Measurements from ENCODE around the gene ERGIC1. TPM values are rescaled to one million over a fixed set of nuclear protein-coding genes. Genes with fewer than 3 reads are reported as not detected.

Gene ERGIC1
- total RNA-seq, 1 donor: 109 TPM

DNA sequence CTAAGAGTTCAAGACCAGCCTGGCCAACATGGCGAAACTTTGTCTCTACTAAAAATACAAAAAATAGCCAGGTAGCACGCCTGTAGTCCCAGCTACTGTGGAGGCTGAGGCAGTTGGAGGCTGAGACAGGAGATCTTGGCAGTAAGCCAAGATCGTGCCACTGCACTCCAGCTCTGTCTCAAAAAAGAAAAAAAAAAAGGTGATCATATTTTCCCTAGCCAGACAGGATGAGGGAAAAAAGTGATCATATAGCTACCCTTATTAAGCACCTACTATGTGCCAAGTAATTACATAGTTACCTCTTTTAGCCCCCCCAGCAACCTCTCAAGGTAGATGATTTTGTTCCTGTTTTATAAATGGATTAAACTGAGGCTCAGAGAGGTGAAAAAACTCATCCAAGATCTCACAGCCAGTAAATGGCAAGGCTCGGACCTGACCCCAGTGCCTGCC is 107.0 kb downstream of the ERGIC1 start:
- Histone ChIP-seq H3K4me3 (ENCODE audit: insufficient read depth, low read length) (no peak overlapping the region), H3K27me3 (ENCODE audit: insufficient read depth, low read length) (no peaks in the 10 kb centered on the region), H3K4me1 (ENCODE audit: insufficient read depth, low read length) (peaks cover 26% of the 10 kb centered on the region), H3K27ac (ENCODE audit: low read depth, low read length) (peak overlapping the region; percentile 51), H3K9me3 (ENCODE audit: low read depth, low read length) (no peaks in the 10 kb centered on the region), H3K79me2 (ENCODE audit: insufficient read depth, low read length) (no peaks in the 10 kb centered on the region), H3K4me2 (ENCODE audit: insufficient read depth, low read length) (no peak overlapping the region), H2AFZ (ENCODE audit: low read length) (no peak overlapping the region), H4K20me1 (ENCODE audit: insufficient read depth, low read length) (no peaks in the 10 kb centered on the region), H3K36me3 (ENCODE audit: insufficient read depth, low read length) (peaks cover 55% of the 10 kb centered on the region)
- TF ChIP-seq, protein P1, sequence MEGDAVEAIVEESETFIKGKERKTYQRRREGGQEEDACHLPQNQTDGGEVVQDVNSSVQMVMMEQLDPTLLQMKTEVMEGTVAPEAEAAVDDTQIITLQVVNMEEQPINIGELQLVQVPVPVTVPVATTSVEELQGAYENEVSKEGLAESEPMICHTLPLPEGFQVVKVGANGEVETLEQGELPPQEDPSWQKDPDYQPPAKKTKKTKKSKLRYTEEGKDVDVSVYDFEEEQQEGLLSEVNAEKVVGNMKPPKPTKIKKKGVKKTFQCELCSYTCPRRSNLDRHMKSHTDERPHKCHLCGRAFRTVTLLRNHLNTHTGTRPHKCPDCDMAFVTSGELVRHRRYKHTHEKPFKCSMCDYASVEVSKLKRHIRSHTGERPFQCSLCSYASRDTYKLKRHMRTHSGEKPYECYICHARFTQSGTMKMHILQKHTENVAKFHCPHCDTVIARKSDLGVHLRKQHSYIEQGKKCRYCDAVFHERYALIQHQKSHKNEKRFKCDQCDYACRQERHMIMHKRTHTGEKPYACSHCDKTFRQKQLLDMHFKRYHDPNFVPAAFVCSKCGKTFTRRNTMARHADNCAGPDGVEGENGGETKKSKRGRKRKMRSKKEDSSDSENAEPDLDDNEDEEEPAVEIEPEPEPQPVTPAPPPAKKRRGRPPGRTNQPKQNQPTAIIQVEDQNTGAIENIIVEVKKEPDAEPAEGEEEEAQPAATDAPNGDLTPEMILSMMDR (IDR thresholded peaks at IDR 0.05; ENCODE audit: extremely low read depth, low read depth, low read length): no peak
- no peak for DNase-seq (ENCODE audit: insufficient read length, low spot score, missing footprints)

DNA sequence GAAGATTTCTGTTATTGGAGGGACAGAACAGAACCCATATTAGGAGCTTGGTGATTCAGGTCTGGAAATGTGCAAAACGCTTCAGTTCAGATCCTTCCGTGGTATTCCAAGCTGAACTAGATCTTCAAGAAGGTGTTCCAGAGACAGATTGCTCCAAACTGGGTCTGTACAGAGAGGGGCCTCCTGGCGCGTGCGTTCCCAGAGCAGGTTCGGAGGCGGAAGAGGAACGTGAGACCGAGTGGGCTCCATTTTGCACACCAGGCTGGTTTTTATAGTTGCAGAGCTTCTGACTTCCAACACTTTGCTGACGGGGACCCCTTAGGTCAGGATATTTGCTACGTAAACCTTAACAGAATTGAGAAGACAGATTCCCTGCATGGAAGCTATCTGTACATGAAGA is 108.5 kb downstream of the ERGIC1 start:
- Histone ChIP-seq H4K20me1 (ENCODE audit: insufficient read depth, low read length) (no peaks in the 10 kb centered on the region), H3K4me3 (ENCODE audit: insufficient read depth, low read length) (no peak overlapping the region), H3K36me3 (ENCODE audit: insufficient read depth, low read length) (peaks cover 46% of the 10 kb centered on the region), H3K27me3 (ENCODE audit: insufficient read depth, low read length) (no peaks in the 10 kb centered on the region), H2AFZ (ENCODE audit: low read length) (no peak overlapping the region), H3K79me2 (ENCODE audit: insufficient read depth, low read length) (no peaks in the 10 kb centered on the region), H3K4me2 (ENCODE audit: insufficient read depth, low read length) (no peak overlapping the region), H3K27ac (ENCODE audit: low read depth, low read length) (peak overlapping the region; percentile 91), H3K4me1 (ENCODE audit: insufficient read depth, low read length) (peaks cover 26% of the 10 kb centered on the region), H3K9me3 (ENCODE audit: low read depth, low read length) (no peaks in the 10 kb centered on the region)
- peak; percentile 57 for DNase-seq (ENCODE audit: insufficient read length, low spot score, missing footprints)
- TF ChIP-seq, protein P1 (IDR thresholded peaks at IDR 0.05; ENCODE audit: extremely low read depth, low read depth, low read length): no peak

DNA sequence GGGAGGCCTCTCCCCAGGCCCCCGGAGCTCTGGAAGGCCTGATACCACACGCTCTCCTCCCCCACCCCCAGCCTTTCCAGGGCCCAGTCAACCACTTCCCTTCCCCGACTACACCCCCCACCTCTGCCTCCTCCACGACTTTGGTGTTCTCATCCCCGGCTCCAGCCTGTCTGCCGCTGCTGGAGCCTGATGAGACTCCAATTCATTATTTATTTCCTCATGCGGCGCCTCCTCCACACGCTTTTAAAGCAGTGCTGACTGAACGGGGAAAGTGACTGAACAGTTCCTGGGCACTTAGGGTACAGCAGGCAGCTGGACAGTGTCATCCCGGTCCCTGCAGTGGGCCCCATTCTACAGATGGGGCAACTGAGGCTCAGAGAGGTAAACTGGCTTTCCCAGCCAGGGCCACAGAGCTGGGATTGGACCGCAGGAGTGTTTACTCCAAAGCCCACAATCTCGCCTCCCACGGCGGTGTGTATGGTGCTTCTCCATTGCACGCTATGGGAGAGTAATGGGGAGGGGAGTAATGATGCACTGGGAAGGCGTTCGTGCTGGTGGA is 109.3 kb downstream of the ERGIC1 start:
- no peak overlapping the region for H2AFZ ChIP-seq (ENCODE audit: low read length)
- TF ChIP-seq, protein P1 (IDR thresholded peaks at IDR 0.05; ENCODE audit: extremely low read depth, low read depth, low read length): no peak
- H3K27me3 ChIP-seq (ENCODE audit: insufficient read depth, low read length): no peaks in the 10 kb centered on the region
- no peaks in the 10 kb centered on the region for H4K20me1 ChIP-seq (ENCODE audit: insufficient read depth, low read length)
- H3K4me1 ChIP-seq (ENCODE audit: insufficient read depth, low read length): peaks cover 26% of the 10 kb centered on the region
- peak; percentile 94 for DNase-seq (ENCODE audit: insufficient read length, low spot score, missing footprints)
- H3K4me3 ChIP-seq (ENCODE audit: insufficient read depth, low read length): no peak overlapping the region
- no peaks in the 10 kb centered on the region for H3K79me2 ChIP-seq (ENCODE audit: insufficient read depth, low read length)
- H3K9me3 ChIP-seq (ENCODE audit: low read depth, low read length): no peaks in the 10 kb centered on the region
- no peak overlapping the region for H3K4me2 ChIP-seq (ENCODE audit: insufficient read depth, low read length)
- H3K36me3 ChIP-seq (ENCODE audit: insufficient read depth, low read length): peaks cover 40% of the 10 kb centered on the region
- peak overlapping the region; percentile 91 for H3K27ac ChIP-seq (ENCODE audit: low read depth, low read length)

DNA sequence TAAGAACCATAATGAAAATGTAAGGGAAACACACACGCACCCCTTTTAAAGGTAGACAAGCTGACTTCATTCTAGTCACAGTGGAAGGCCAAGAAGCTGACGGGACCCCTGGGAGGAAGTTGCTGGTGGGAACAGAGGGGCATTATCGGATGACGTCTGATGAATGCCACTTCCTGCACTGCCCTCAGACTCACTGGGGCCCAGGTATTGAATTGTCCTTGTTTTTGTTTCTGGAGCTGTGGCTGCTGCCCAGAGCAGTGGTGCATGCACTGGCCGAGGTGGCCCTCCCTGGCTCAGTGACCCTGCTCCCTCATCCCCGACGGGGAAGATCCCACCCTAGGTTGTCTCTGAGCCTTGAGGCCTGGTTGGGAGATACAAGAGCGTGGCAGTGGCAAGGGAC is 109.9 kb downstream of the ERGIC1 start:
- Histone ChIP-seq H3K27ac (ENCODE audit: low read depth, low read length) (peak overlapping the region; percentile 91), H3K36me3 (ENCODE audit: insufficient read depth, low read length) (peaks cover 37% of the 10 kb centered on the region), H3K27me3 (ENCODE audit: insufficient read depth, low read length) (no peaks in the 10 kb centered on the region), H3K4me1 (ENCODE audit: insufficient read depth, low read length) (peaks cover 26% of the 10 kb centered on the region), H3K79me2 (ENCODE audit: insufficient read depth, low read length) (no peaks in the 10 kb centered on the region), H4K20me1 (ENCODE audit: insufficient read depth, low read length) (no peaks in the 10 kb centered on the region), H3K4me2 (ENCODE audit: insufficient read depth, low read length) (no peak overlapping the region), H3K4me3 (ENCODE audit: insufficient read depth, low read length) (no peak overlapping the region), H2AFZ (ENCODE audit: low read length) (no peak overlapping the region), H3K9me3 (ENCODE audit: low read depth, low read length) (no peaks in the 10 kb centered on the region)
- TF ChIP-seq, protein P1 (IDR thresholded peaks at IDR 0.05; ENCODE audit: extremely low read depth, low read depth, low read length): no peak
- DNase-seq (ENCODE audit: insufficient read length, low spot score, missing footprints): peak; percentile 35

Measured in osteoblast (primary cell).